Measurements from ENCODE around the gene FAM13C.

DNA sequence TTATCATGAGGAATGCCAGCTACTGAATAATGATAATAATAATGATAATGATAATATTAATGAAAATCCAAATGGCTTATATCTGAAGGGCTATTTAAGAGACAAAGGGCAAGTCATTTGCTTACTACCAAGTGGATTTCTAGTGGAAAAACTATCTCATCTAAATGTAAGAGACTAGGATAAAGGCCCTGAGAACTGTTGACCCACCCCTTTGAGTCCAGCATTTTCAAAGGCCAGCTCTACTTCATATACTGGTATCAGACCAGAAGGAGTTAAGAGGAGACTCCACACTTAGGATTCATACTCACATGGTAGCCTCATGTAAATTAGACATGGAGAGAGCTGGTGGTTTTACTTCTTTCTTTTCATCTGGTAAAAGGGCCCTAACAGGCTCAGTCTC is 109.9 kb downstream of the FAM13C start:
- TF ChIP-seq CTCF (conservative IDR thresholded peaks at IDR 0.05 in 1 of 2, IDR thresholded peaks at IDR 0.05 in 1 of 2; ENCODE audit: extremely low read depth in 1 of 2, insufficient read depth in 1 of 2, low read depth in 1 of 2, low read length in 2 of 2): no peak
- TF ChIP-seq EZH2 (IDR thresholded peaks at IDR 0.05; ENCODE audit: borderline replicate concordance, low read length): no peak
